AG10803 (cell line): ENCODE measurements around the gene HLA-G.
"Not testable (repeated sequence)": the region's sequence is repeated elsewhere in the genome, so short reads cannot be mapped to it uniquely, and the experiment has no call there.

Experiments used
- DNase-seq: peaks from one replicate; pipeline ENCODE4 v3.0.0; 2010; ENCODE audit warnings: low read depth
- H3K4me3 ChIP-seq: 2 replicates; pipeline ENCODE4 v1.5.1; 2011; ENCODE audit warnings: mild to moderate bottlenecking, low read length, control low read depth
- CTCF ChIP-seq: conservative IDR thresholded peaks from 2 replicates; pipeline ENCODE4 v1.5.1; 2011; ENCODE audit warnings: mild to moderate bottlenecking, low read length, control low read depth, inconsistent platforms

The HLA-G gene

GRCh38 chr6:29864037-29864810 is 36.6 kb downstream of the HLA-G start:
- H3K4me3 ChIP-seq = no peak overlapping the region

GRCh38 chr6:29865631-29866030 is 38.0 kb downstream of the HLA-G start:
- no peak for TF ChIP-seq CTCF

More at GRCh38 chr6:29864037-29864810, 36.6 kb downstream of the HLA-G start:
- DNase-seq = no peak
- no peak for TF ChIP-seq CTCF

GRCh38 chr6:29870104-29870503 is 42.5 kb downstream of the HLA-G start:
- no peak overlapping the region for H3K4me3 ChIP-seq
- no peak for DNase-seq
- TF ChIP-seq CTCF = no peak

More at GRCh38 chr6:29865631-29866030, 38.0 kb downstream of the HLA-G start:
- no peak overlapping the region for H3K4me3 ChIP-seq
- no peak for DNase-seq

- DNase-seq = no peak
- no peak for TF ChIP-seq CTCF
- no peak overlapping the region for H3K4me3 ChIP-seq
Observed at GRCh38 chr6:29872791-29873190, 45.2 kb downstream of the HLA-G start.

- TF ChIP-seq CTCF = no peak
- H3K4me3 ChIP-seq = no peak overlapping the region
- DNase-seq = no peak
Observed at GRCh38 chr6:29875257-29875656, 47.6 kb downstream of the HLA-G start.

- H3K4me3 ChIP-seq, DNase-seq: not testable (repeated sequence)
Observed at GRCh38 chr6:29875734-29876133, 48.1 kb downstream of the HLA-G start.
